Measurements from ENCODE around the gene COQ9.
"Not testable (repeated sequence)": the region's sequence is repeated elsewhere in the genome, so short reads cannot be mapped to it uniquely, and the experiment has no call there.

COQ9 gene

DNA sequence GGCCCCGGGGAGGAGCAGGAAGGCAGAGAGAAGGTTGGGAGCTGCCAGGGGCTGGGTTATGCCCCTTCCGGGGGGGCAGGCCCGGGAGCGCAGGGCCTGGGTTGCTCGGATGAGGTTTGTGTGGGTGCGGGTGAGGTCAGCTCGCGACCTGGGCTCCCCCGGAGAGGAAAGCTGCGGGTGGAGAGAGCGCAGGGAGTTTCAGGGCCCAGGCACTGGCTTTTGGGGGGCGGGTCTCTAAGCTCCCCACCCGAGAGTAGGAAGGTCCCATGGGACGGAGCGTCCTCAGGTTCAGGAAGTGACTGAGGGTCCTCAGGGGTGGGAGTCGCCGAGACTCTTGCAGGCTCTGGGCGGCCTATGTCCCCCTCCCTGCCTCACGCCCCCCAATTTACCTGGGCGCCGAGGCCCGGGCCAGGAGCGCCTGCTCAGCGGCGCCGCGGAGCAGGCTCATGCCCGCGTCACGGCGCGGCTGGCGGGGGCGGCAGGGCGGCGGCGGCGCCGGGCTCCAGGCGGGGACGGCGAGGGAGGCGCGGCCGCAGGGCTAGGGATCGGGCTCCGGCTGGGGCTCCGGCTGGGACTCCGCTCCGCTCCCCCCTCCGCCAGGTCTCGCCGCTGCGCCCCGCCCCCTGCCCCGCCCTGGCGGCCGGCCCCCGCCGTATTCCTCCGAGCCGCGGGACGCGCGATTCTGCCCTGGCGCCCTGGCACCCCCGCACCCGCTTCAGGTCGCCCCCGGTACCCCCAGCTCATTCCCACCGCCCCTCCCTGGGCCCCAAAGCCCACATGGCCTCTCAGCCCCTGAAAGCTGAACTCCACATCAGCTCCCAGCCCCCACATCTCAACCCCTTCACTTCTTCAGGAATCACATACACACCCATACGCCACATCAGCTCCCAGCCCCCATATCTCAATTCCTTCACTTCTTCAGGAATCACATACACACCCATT lies 38.9 kb downstream of the COQ9 start, which contains the start of gene DOK4:
Gene DOK4 (minus strand): TSS at position 578 of the 942 bp plus-strand sequence. CDS start 6,986 bp downstream, outside the sequence.
- DNase-seq (ENCODE audit: low read depth) = no peak

GRCh38 chr16:57486858-57487834 lies 39.9 kb downstream of the COQ9 start:
- no peak for DNase-seq (ENCODE audit: low read depth)

- no peak for DNase-seq (ENCODE audit: low read depth)
These were observed 42.0 kb downstream of the COQ9 start for GRCh38 chr16:57489229-57489628.

DNA sequence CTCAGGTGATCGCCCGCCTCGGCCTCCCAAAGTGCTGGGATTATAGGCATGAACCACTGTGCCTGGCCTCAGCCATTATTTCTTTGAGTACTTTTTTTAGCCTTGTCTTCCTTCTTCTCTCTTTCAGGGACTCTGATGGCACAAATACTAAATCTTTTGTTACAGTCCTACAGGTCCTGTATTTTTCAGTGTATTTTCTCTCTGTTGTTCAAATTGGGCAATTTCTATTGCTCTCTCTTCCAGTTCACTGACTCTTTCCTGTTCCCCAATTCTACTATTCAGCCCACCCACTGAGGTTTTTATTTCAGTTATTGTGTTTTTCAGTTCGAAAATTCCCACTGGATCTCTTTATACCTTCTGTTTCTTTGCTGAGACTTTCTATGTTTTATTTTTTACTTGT lies 46.5 kb downstream of the COQ9 start:
- DNase-seq (ENCODE audit: low read depth) = no peak

- DNase-seq (ENCODE audit: low read depth) = no peak
These were observed 49.8 kb downstream of the COQ9 start for GRCh38 chr16:57497121-57497520.

DNA sequence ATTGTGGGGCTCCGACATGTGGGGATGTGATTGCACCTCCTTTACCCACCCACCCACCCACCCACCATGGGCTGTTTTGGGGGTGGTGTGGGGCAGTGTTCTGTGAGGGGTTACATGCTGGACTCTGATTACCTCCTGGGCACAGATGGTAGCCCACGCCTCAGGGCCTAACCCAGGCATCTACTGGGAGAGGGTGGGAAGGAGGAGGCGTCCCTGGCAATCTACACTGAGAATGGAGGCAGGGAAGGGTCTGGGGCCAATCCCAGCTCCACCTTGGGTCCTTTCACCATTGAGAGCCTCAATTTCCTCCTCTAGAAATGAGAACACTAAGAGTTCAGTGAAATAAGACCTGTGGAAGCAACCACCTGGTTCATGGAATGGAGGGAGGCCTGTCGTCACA lies 50.8 kb downstream of the COQ9 start:
- DNase-seq (ENCODE audit: low read depth) = no peak

- DNase-seq (ENCODE audit: low read depth) = not testable (repeated sequence)
These were observed 52.7 kb downstream of the COQ9 start for GRCh38 chr16:57499941-57500340.

- no peak for DNase-seq (ENCODE audit: low read depth)
These were observed 53.4 kb downstream of the COQ9 start for GRCh38 chr16:57500578-57501111.

GRCh38 chr16:57501492-57501891 lies 54.2 kb downstream of the COQ9 start:
- no peak for DNase-seq (ENCODE audit: low read depth)

GRCh38 chr16:57502048-57502775 lies 54.9 kb downstream of the COQ9 start:
- DNase-seq (ENCODE audit: low read depth) = no peak

DNA sequence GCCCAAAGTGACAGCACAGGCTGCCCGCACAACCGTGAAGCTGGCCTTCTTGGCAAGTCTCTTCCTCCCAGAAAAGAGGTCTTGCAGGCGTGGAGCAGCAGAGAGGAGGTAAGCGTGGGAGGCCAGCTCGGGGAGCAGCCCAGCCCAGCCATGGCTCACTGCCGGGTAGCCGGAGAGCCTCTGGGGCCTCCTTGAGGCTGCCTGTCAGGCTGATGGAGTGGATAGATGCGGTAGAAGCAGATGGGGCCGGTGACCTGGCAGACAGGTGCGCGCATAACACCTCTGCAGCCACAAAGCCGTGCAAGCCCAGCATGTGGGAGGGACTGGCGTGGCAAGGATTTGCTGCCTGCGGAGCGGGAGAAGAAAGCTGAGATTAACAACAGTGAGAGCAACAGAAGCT lies 56.1 kb downstream of the COQ9 start:
- no peak for DNase-seq (ENCODE audit: low read depth)

DNA sequence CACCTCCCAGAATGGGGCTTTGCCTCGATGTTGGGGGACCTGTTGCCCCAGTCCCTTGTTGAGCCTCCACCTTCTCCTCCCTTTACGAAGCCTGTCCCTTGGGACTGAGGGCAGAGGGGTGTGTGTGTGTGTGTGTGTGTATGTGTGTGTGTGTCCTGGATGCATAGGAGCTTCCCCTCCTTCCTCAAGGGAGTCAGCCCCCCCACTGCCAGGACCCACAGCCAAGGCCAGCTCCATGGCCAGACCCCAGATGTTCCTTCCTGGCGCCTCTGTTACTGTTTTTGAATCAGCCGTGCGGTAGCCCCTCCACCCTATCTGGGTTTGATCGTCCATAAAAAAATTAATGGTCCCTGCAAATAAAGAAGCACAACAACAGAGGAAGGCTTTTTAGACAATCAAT lies 56.7 kb downstream of the COQ9 start:
- DNase-seq (ENCODE audit: low read depth) = no peak

DNA sequence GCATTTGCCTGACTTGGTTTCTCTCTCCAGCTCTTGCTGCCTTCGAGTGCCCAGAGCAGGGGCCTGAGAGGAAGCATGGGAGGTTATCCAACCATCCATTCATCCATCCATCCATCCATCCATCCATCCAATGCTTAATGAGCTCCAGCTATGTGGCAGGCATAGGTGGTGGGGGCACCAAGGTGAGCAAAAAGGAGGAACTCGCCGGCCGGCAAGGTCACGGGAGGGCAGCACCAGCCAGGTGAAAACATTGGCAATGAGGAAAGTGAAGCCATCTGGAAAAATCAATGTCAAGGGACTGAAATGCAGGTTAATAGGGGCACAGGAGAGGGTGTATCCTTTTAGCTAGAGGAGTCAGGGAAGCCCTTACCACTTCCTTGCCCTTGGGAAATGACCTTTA lies 57.2 kb downstream of the COQ9 start:
- DNase-seq (ENCODE audit: low read depth) = no peak

GRCh38 chr16:57505169-57505568 lies 57.9 kb downstream of the COQ9 start:
- no peak for DNase-seq (ENCODE audit: low read depth)

- no peak for DNase-seq (ENCODE audit: low read depth)
These were observed 60.1 kb downstream of the COQ9 start for GRCh38 chr16:57507136-57508034.

DNA sequence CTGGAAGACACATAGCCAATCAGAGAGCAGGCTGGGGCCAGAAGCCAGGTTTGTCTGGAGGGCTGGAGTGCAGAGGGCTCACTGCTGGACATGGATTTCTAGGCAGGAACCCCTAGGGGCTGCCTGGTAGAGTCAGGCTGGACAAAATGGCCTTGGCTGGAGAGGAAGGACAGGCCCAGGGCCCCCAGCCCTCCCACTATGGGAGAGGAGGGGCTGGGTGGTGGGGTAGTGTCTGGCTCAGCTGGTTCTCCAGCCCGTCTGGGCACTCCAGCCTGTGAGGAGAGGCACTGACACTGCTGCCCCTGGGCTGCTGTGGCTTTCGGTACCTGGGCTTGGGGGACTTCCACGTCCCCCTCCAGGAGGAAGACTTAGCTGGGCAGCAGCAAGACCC lies 60.8 kb downstream of the COQ9 start:
- no peak for DNase-seq (ENCODE audit: low read depth)

DNA sequence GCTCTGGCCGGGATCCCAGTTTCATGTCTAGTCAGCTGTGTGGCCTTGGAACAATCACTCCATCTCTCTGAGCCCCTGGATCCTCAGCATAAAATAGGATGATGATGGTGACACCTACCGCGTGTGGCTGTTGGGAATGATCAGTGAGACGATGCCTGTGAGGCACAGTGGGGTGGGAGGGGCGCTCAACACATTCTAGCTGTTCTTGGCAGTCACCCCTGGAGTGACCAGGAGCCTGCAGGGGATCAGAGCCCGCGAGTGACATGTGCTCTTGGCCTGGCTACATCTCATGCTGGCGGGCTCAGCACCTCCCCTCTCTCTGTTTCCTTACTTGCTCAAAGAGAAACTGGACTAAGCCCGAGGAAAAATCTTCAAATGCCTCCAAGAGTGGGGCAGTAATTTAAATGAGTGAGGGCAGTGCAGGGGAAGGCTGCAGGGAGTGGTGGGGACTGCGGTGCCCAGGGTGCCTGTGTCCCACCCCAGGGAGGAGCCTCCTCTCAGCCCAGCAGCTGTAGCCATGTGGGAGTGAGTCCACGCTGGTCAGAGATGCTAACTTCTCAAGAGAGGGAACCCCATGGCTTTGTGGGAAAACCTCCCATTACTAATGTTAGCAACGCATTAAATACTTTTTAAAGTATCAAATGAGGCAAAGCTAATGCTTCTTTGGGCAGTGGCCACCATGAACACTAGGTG lies 62.1 kb downstream of the COQ9 start:
- DNase-seq (ENCODE audit: low read depth) = no peak

GRCh38 chr16:57510016-57510871 lies 63.0 kb downstream of the COQ9 start:
- DNase-seq (ENCODE audit: low read depth) = no peak
